WTC11 (cell line): Measurements from ENCODE around the gene C3orf22. TPM values are rescaled to one million over a fixed set of nuclear protein-coding genes. Genes with fewer than 3 reads are reported as not detected.

Source experiments
- ATAC-seq: fragments of 200-7000 bp; cut with Tn5 transposase; 2 replicates; pipeline ENCODE4 v1.10.0; 2021; ENCODE audit warnings: mild to moderate bottlenecking, moderate library complexity
- CTCF ChIA-PET: fragments of 300-600 bp; sonication (Branson Sonifier 250); formaldehyde crosslinking; loops from one replicate; lab custom pipeline; 2021; ENCODE audit warnings: antibody characterized with exemption; lab: Charles Lee
- POLR2A ChIA-PET: fragments of 350-600 bp; sonication (Branson Sonifier 250); formaldehyde crosslinking; loops from one replicate; lab custom pipeline; 2021; ENCODE audit warnings: antibody characterized with exemption; lab: Charles Lee
- DNase-seq: peaks from one replicate; pipeline ENCODE4 v3.0.0; 2021; ENCODE audit warnings: low spot score
- H3K27ac Mint-ChIP-seq: 2 replicates; pipeline ENCODE4 v1.8.0; 2021; ENCODE audit warnings: mixed read lengths
- H3K27me3 Mint-ChIP-seq: 2 replicates; pipeline ENCODE4 v1.8.0; 2021; ENCODE audit warnings: low read depth, mild to moderate bottlenecking, moderate library complexity, mixed read lengths
- H3K36me3 Mint-ChIP-seq: 2 replicates; pipeline ENCODE4 v1.8.0; 2021; ENCODE audit warnings: mixed read lengths
- H3K4me1 Mint-ChIP-seq: 2 replicates; pipeline ENCODE4 v1.8.0; 2022; ENCODE audit warnings: mixed read lengths
- H3K4me3 Mint-ChIP-seq: 2 replicates; pipeline ENCODE4 v1.8.0; 2021; ENCODE audit warnings: mild to moderate bottlenecking, moderate library complexity, mixed read lengths
- H3K9me3 Mint-ChIP-seq: 2 replicates; pipeline ENCODE4 v1.8.0; 2021; ENCODE audit warnings: mixed read lengths
- ATF3 ChIP-seq: sonication (generic); formaldehyde crosslinking; conservative IDR thresholded peaks from 2 replicates; pipeline ENCODE4 v1.8.1; 2022; ENCODE audit warnings: mild to moderate bottlenecking, missing genetic modification reagents
- CBFB ChIP-seq: sonication (generic); formaldehyde crosslinking; IDR thresholded peaks from 2 replicates; pipeline ENCODE4 v1.8.1; 2022; ENCODE audit warnings: mild to moderate bottlenecking, low read depth, missing genetic modification reagents
- ERG ChIP-seq: fragments of 250-450 bp; sonication (Bioruptor Pico); IDR thresholded peaks from 2 replicates; pipeline ENCODE4 v1.8.0; 2021; ENCODE audit warnings: mild to moderate bottlenecking
- ETV6 ChIP-seq: sonication (generic); formaldehyde crosslinking; IDR thresholded peaks from 2 replicates; pipeline ENCODE4 v1.8.1; 2022; ENCODE audit warnings: mild to moderate bottlenecking, missing genetic modification reagents
- FOXP1 ChIP-seq: sonication (generic); formaldehyde crosslinking; IDR thresholded peaks from 2 replicates; pipeline ENCODE4 v1.8.0; 2022; ENCODE audit warnings: missing genetic modification reagents, mild to moderate bottlenecking, moderate library complexity, borderline replicate concordance
- GRHL2 ChIP-seq: fragments of 250-450 bp; sonication (Bioruptor Pico); IDR thresholded peaks from 2 replicates; pipeline ENCODE4 v1.8.0; 2022; ENCODE audit warnings: mild to moderate bottlenecking, moderate library complexity; ENCODE audit not compliant: insufficient replicate concordance, severe bottlenecking
- GTF2I ChIP-seq: fragments of 250-450 bp; sonication (Bioruptor Pico); conservative IDR thresholded peaks from 2 replicates; pipeline ENCODE4 v1.4.0; 2021; ENCODE audit warnings: mild to moderate bottlenecking
- IRF2 ChIP-seq: sonication (generic); formaldehyde crosslinking; IDR thresholded peaks from 2 replicates; pipeline ENCODE4 v1.8.0; 2022; ENCODE audit warnings: low read depth, missing genetic modification reagents, borderline replicate concordance
- JUN ChIP-seq: sonication (generic); formaldehyde crosslinking; IDR thresholded peaks from 2 replicates; pipeline ENCODE4 v1.8.0; 2023; ENCODE audit warnings: mild to moderate bottlenecking, missing genetic modification reagents
- MAX ChIP-seq: sonication (generic); formaldehyde crosslinking; IDR thresholded peaks from 2 replicates; pipeline ENCODE4 v1.8.0; 2022; ENCODE audit warnings: mild to moderate bottlenecking, missing genetic modification reagents
- NR1H2 ChIP-seq: sonication (generic); formaldehyde crosslinking; IDR thresholded peaks from 2 replicates; pipeline ENCODE4 v1.9.0; 2021; ENCODE audit warnings: mild to moderate bottlenecking, moderate library complexity, missing genetic modification reagents
- SMAD4 ChIP-seq: sonication (generic); formaldehyde crosslinking; IDR thresholded peaks from 2 replicates; pipeline ENCODE4 v1.8.0; 2022; ENCODE audit warnings: mild to moderate bottlenecking, missing genetic modification reagents
- SP1 ChIP-seq: sonication (generic); formaldehyde crosslinking; conservative IDR thresholded peaks from 2 replicates; pipeline ENCODE4 v1.8.1; 2022; ENCODE audit warnings: missing genetic modification reagents
- STAT6 ChIP-seq: sonication (generic); formaldehyde crosslinking; conservative IDR thresholded peaks from 2 replicates; pipeline ENCODE4 v1.8.1; 2023; ENCODE audit warnings: mild to moderate bottlenecking, low read depth, missing genetic modification reagents, moderate library complexity
- TEAD1 ChIP-seq: sonication (generic); formaldehyde crosslinking; IDR thresholded peaks from 2 replicates; pipeline ENCODE4 v1.8.0; 2022; ENCODE audit warnings: mild to moderate bottlenecking, missing genetic modification reagents
- USF1 ChIP-seq: sonication (generic); formaldehyde crosslinking; IDR thresholded peaks from 2 replicates; pipeline ENCODE4 v1.8.0; 2022; ENCODE audit warnings: mild to moderate bottlenecking, missing genetic modification reagents
- ZMAT4 ChIP-seq: fragments of 250-450 bp; sonication (Bioruptor Pico); IDR thresholded peaks from 2 replicates; pipeline ENCODE4 v1.9.0; 2021; ENCODE audit warnings: mild to moderate bottlenecking
- ZNF138 ChIP-seq: sonication (generic); formaldehyde crosslinking; conservative IDR thresholded peaks from 2 replicates; pipeline ENCODE4 v1.8.1; 2022; ENCODE audit warnings: mild to moderate bottlenecking, moderate library complexity, missing genetic modification reagents
- ZNF232 ChIP-seq: sonication (generic); formaldehyde crosslinking; IDR thresholded peaks from 2 replicates; pipeline ENCODE4 v1.8.0; 2022; ENCODE audit warnings: mild to moderate bottlenecking, missing genetic modification reagents
- ZNF263 ChIP-seq: sonication (generic); formaldehyde crosslinking; IDR thresholded peaks from 2 replicates; pipeline ENCODE4 v1.8.1; 2022; ENCODE audit warnings: low read depth, mild to moderate bottlenecking, moderate library complexity, missing genetic modification reagents
- ZNF281 ChIP-seq: sonication (generic); formaldehyde crosslinking; IDR thresholded peaks from 2 replicates; pipeline ENCODE4 v1.8.0; 2023; ENCODE audit warnings: mild to moderate bottlenecking, missing genetic modification reagents
- ZSCAN18 ChIP-seq: fragments of 250-450 bp; sonication (Bioruptor Pico); IDR thresholded peaks from 2 replicates; pipeline ENCODE4 v2.1.2; 2022; ENCODE audit warnings: mild to moderate bottlenecking, moderate library complexity
- total RNA-seq: library from RNA; stranded (reverse); gene quantifications from 3 replicates; pipeline ENCODE4 v1.2.3, GENCODE V29; 2021

C3orf22 gene
- total RNA-seq, 1 experiment from 2014 or later, result not detected

- Mint-ChIP-seq H3K36me3 (no peaks in the 10 kb centered on the region), H3K4me3 (no peak overlapping the region), H3K27ac (no peak overlapping the region), H3K4me1 (peaks cover 43% of the 10 kb centered on the region), H3K27me3 (no peaks in the 10 kb centered on the region; the same call in 1 of the 2 replicates), H3K9me3 (no peaks in the 10 kb centered on the region)
- DNase-seq (no peak), ATAC-seq (no peak)
- POLR2A ChIA-PET, result no interaction called here
- TF ChIP-seq ERG, result no peak
- TF ChIP-seq GRHL2, result no peak
- TF ChIP-seq ZNF263 (CRISPR knock-in tag), result no peak
- no peak for TF ChIP-seq NR1H2
- TF ChIP-seq FOXP1 (CRISPR knock-in tag), result no peak
- TF ChIP-seq IRF2 (CRISPR knock-in tag), result no peak
- no peak for TF ChIP-seq JUN (CRISPR knock-in tag)
- TF ChIP-seq TEAD1 (CRISPR knock-in tag), result no peak
- no peak for TF ChIP-seq MAX
- no peak for TF ChIP-seq ZNF232 (CRISPR knock-in tag)
- no peak for TF ChIP-seq ZMAT4
- no peak for TF ChIP-seq USF1
- no peak for TF ChIP-seq SMAD4 (CRISPR knock-in tag)
- TF ChIP-seq ZNF138, result no peak
- TF ChIP-seq STAT6 (CRISPR knock-in tag), result no peak
- TF ChIP-seq ETV6 (CRISPR knock-in tag), result no peak
- CTCF ChIA-PET, result no interaction called here
Observed at GRCh38 chr3:126551839-126552687, 6.7 kb downstream of the C3orf22 start.

GRCh38 chr3:126551121-126551838, 7.5 kb downstream of the C3orf22 start:
- DNase-seq (no peak), ATAC-seq (no peak)
- CTCF ChIA-PET, result no interaction called here
- H3K27ac Mint-ChIP-seq, result no peak overlapping the region
- no peak overlapping the region for H3K4me3 Mint-ChIP-seq
- POLR2A ChIA-PET, result no interaction called here
- no peaks in the 10 kb centered on the region for H3K36me3 Mint-ChIP-seq
- no peaks in the 10 kb centered on the region; the same call in 1 of the 2 replicates for H3K27me3 Mint-ChIP-seq
- H3K9me3 Mint-ChIP-seq, result no peaks in the 10 kb centered on the region
- H3K4me1 Mint-ChIP-seq, result peaks cover 43% of the 10 kb centered on the region
- TF ChIP-seq FOXP1 (CRISPR knock-in tag) (no peak), ATF3 (CRISPR knock-in tag) (no peak), CBFB (CRISPR knock-in tag) (no peak), ETV6 (CRISPR knock-in tag) (no peak), ZSCAN18 (CRISPR knock-in tag) (no peak), ZNF281 (CRISPR knock-in tag) (no peak), GTF2I (CRISPR knock-in tag) (no peak), SP1 (CRISPR knock-in tag) (no peak)
